Endodermal cell (in vitro differentiated cells): Measurements from ENCODE around the gene AMBRA1. TPM values are rescaled to one million over a fixed set of nuclear protein-coding genes. Genes with fewer than 3 reads are reported as not detected.

Source experiments
- DNase-seq: peaks from one replicate; pipeline ENCODE4 v3.0.0-alpha.2; 2017
- H3K27ac ChIP-seq: 2 replicates; pipeline ENCODE4 v1.5.1; 2013; ENCODE audit warnings: mild to moderate bottlenecking, low read depth, low read length, moderate library complexity
- H3K27me3 ChIP-seq: 2 replicates; pipeline ENCODE4 v1.6.1; 2013; ENCODE audit warnings: mild to moderate bottlenecking, low read length, moderate library complexity; ENCODE audit not compliant: insufficient read depth, control insufficient read depth, poor library complexity, severe bottlenecking
- H3K36me3 ChIP-seq: 2 replicates; pipeline ENCODE4 v1.7.0; 2013; ENCODE audit warnings: mild to moderate bottlenecking, low read length, moderate library complexity; ENCODE audit not compliant: control insufficient read depth, insufficient read depth
- H3K4me1 ChIP-seq: one replicate; pipeline ENCODE4 v1.7.0; 2013; ENCODE audit warnings: low read length; ENCODE audit not compliant: control insufficient read depth, insufficient read depth
- H3K4me3 ChIP-seq: 2 replicates; pipeline ENCODE4 v1.5.1; 2013; ENCODE audit warnings: mild to moderate bottlenecking, low read length, moderate library complexity
- H3K9ac ChIP-seq: 2 replicates; pipeline ENCODE4 v1.6.1; 2013; ENCODE audit warnings: mild to moderate bottlenecking, low read length, moderate library complexity; ENCODE audit not compliant: poor library complexity, severe bottlenecking; ENCODE audit errors: extremely low read depth
- H3K9me3 ChIP-seq: 2 replicates; pipeline ENCODE4 v1.6.1; 2013; ENCODE audit warnings: mild to moderate bottlenecking, low read length, moderate library complexity; ENCODE audit not compliant: control insufficient read depth
- H3K27ac Mint-ChIP-seq: 2 replicates; pipeline ENCODE4 v1.8.0; 2020; ENCODE audit warnings: mixed read lengths
- H3K27me3 Mint-ChIP-seq: 2 replicates; pipeline ENCODE4 v1.8.0; 2021; ENCODE audit warnings: mild to moderate bottlenecking, mixed read lengths; ENCODE audit not compliant: insufficient read depth
- H3K36me3 Mint-ChIP-seq: 2 replicates; pipeline ENCODE4 v1.8.0; 2020; ENCODE audit warnings: low read depth, mixed read lengths
- H3K4me1 Mint-ChIP-seq: 2 replicates; pipeline ENCODE4 v1.8.0; 2020; ENCODE audit warnings: mixed read lengths
- H3K4me3 Mint-ChIP-seq: 2 replicates; pipeline ENCODE4 v1.8.0; 2020; ENCODE audit warnings: mild to moderate bottlenecking, moderate library complexity, mixed read lengths
- H3K9me3 Mint-ChIP-seq: 2 replicates; pipeline ENCODE4 v1.8.0; 2020; ENCODE audit warnings: mild to moderate bottlenecking, mixed read lengths
- WGBS, 2 experiments: methylation state at CpG; one replicate each; pipeline versions ENCODE4 v1.1.5 to v1.1.7; 2013; ENCODE audit warnings: missing lambda C conversion rate in 2 of 2, mixed read lengths in 1 of 2; ENCODE audit not compliant: insufficient coverage in 1 of 2, insufficient read length in 1 of 2; 5-methylcytosine and 5-hydroxymethylcytosine counted together
- total RNA-seq, 2 donors: library from RNA; stranded (reverse); fragmentation: NEBNext Ultra II Directional in 1 of 2; extraction: Animal tissue kit (Norgen Biotek cat#: 25700) in 1 of 2; gene quantifications; 2 replicates in 1 of 2; 3 replicates in 1 of 2; pipeline ENCODE4 v1.2.1, GENCODE V29; 2021
- TF ChIP-seq, protein P1 (sequence below): fragments of 200-600 bp; sonication (generic); conservative IDR thresholded peaks from 2 replicates; pipeline ENCODE4 v1.5.0; 2021; ENCODE audit warnings: antibody characterized with exemption, mild to moderate bottlenecking

AMBRA1 gene
- total RNA-seq, 2 donors from 2014 or later: 54.5 to 67.8 TPM

DNA sequence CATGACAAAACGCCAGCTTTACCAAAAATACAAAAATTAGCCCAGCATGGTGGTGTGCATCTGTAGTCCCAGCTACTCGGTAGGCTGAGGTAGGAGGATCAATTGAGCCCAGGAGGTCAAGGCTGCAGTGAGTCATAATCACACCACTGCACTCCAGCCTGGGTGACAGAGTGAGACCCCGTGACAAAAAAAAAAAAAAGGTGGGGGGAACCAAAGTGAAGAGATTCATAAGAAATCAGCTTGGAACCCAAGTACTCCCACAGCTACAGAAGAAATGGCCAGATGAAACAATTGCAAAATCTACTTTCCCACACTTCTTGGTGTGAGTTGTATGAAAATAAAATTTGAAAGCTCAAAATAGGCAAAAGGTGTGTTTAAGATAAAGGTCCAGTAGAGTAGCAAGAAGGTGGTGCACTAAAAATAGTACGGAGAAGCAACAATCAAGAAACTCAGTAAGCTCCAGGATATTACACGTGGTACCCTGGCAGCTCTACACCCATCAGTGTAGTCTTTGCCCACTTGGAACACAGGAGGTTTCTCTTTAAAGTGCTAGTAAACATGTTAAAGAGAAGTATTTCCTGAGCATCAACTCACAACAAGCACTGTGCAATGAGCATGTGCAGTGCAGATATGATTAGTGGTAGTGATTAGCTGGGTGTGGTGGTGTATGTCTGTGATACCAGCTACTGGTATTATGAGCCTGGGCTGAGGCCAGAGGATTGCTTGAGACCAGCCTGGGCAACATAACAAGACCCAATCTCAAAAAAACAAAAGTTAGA is 17.9 kb upstream of the AMBRA1 start:
- H3K9me3 Mint-ChIP-seq: no peaks in the 10 kb centered on the region
- Histone ChIP-seq H3K27ac (no peak overlapping the region), H3K4me3 (no peak overlapping the region), H3K9ac (no peak overlapping the region), H3K9me3 (no peaks in the 10 kb centered on the region), H3K27me3 (no peaks in the 10 kb centered on the region), H3K4me1 (no peaks in the 10 kb centered on the region), H3K36me3 (no peaks in the 10 kb centered on the region)
- no peak for DNase-seq
- H3K27me3 Mint-ChIP-seq: no peaks in the 10 kb centered on the region
- no peak overlapping the region for H3K27ac Mint-ChIP-seq
- TF ChIP-seq, protein P1, sequence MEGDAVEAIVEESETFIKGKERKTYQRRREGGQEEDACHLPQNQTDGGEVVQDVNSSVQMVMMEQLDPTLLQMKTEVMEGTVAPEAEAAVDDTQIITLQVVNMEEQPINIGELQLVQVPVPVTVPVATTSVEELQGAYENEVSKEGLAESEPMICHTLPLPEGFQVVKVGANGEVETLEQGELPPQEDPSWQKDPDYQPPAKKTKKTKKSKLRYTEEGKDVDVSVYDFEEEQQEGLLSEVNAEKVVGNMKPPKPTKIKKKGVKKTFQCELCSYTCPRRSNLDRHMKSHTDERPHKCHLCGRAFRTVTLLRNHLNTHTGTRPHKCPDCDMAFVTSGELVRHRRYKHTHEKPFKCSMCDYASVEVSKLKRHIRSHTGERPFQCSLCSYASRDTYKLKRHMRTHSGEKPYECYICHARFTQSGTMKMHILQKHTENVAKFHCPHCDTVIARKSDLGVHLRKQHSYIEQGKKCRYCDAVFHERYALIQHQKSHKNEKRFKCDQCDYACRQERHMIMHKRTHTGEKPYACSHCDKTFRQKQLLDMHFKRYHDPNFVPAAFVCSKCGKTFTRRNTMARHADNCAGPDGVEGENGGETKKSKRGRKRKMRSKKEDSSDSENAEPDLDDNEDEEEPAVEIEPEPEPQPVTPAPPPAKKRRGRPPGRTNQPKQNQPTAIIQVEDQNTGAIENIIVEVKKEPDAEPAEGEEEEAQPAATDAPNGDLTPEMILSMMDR: no peak
- no peak overlapping the region for H3K4me3 Mint-ChIP-seq
- WGBS, 2 experiments: 88 to 100% methylated on average over 3 to 5 of the region's 5 CpGs
- H3K4me1 Mint-ChIP-seq: peaks cover 10% of the 10 kb centered on the region
- H3K36me3 Mint-ChIP-seq: no peaks in the 10 kb centered on the region

DNA sequence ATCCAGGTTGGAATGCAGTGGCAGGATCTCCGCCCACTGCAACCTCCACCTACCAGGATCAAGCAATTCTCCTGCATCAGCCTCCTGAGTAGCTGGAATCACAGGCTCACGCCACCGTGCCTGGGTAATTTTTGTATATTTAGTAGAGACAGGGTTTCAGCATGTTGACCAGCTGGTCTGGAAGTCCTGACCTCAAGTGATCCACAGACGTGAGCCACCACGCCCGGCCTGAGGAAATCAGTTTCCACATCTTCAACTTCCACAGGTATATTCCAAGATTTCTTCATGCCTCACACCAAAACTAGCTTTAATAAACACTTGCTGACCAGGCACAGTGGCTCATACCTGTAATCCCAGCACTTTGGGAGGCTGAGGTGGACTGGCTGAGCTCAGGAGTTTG is 15.6 kb upstream of the AMBRA1 start:
- H3K36me3 ChIP-seq: no peaks in the 10 kb centered on the region
- H3K27me3 Mint-ChIP-seq: no peaks in the 10 kb centered on the region
- H3K27ac Mint-ChIP-seq: no peak overlapping the region

DNA sequence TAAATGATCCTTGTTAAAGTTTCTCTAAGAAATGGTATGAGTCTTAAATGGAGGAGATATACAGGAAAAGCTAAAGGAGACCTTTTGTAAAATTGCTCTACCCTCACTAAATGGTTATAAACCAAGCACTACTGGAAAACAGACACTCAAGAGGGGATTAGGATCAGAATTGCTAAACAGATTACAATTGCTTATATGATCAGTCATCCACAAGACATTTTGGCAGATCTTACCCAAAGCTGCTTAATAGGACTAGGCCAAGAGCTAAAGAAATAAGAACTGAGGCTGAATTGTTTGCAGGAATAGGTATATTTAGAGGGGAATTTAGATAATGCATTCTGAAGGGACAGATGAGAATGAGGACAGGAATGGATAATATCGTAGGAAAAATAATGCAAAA is 13.7 kb upstream of the AMBRA1 start:
- 100% methylated on average over 1 of the region's 1 CpG for WGBS, 2 experiments
- no peak overlapping the region for H3K4me3 Mint-ChIP-seq
- H3K4me3 ChIP-seq: no peak overlapping the region

More for the DNA sequence above, 15.6 kb upstream of the AMBRA1 start:
- H3K9ac ChIP-seq: no peak overlapping the region
- no peak for DNase-seq
- Mint-ChIP-seq H3K4me1 (no peaks in the 10 kb centered on the region), H3K36me3 (no peaks in the 10 kb centered on the region), H3K4me3 (no peak overlapping the region), H3K9me3 (no peaks in the 10 kb centered on the region)
- TF ChIP-seq, protein P1: no peak
- H3K4me1 ChIP-seq: no peaks in the 10 kb centered on the region
- no peaks in the 10 kb centered on the region for H3K9me3 ChIP-seq
- H3K27me3 ChIP-seq: no peaks in the 10 kb centered on the region
- whole genome bisulfite sequencing, 2 experiments: 100% methylated on average over 6 of the region's 6 CpGs; no CpG with 5 or more reads in 1 of the 2 experiments
- H3K4me3 ChIP-seq: no peak overlapping the region
- no peak overlapping the region for H3K27ac ChIP-seq

More for the DNA sequence above, 13.7 kb upstream of the AMBRA1 start:
- TF ChIP-seq, protein P1: no peak
- H3K9me3 ChIP-seq: no peaks in the 10 kb centered on the region
- H3K36me3 ChIP-seq: peaks cover 7% of the 10 kb centered on the region
- H3K4me1 Mint-ChIP-seq: no peaks in the 10 kb centered on the region
- no peak overlapping the region for H3K27ac Mint-ChIP-seq
- H3K27ac ChIP-seq: no peak overlapping the region
- H3K9me3 Mint-ChIP-seq: no peaks in the 10 kb centered on the region
- H3K27me3 Mint-ChIP-seq: no peaks in the 10 kb centered on the region
- peaks cover under 1% of the 10 kb centered on the region for H3K36me3 Mint-ChIP-seq
- no peaks in the 10 kb centered on the region for H3K4me1 ChIP-seq
- no peaks in the 10 kb centered on the region for H3K27me3 ChIP-seq
- no peak overlapping the region for H3K9ac ChIP-seq
- DNase-seq: no peak
